ENCODE measurements around the gene DISC1.
A peak's percentile ranks its signal among the peaks of the same experiment; 100 is the strongest.

The DISC1 gene

GRCh38 chr1:232018231-232019025 is 391.8 kb downstream of the DISC1 start:
- no peak for DNase-seq

GRCh38 chr1:232019026-232019340 is 392.4 kb downstream of the DISC1 start:
- DNase-seq = no peak

GRCh38 chr1:232020352-232020751 is 393.8 kb downstream of the DISC1 start:
- DNase-seq = no peak

DNA sequence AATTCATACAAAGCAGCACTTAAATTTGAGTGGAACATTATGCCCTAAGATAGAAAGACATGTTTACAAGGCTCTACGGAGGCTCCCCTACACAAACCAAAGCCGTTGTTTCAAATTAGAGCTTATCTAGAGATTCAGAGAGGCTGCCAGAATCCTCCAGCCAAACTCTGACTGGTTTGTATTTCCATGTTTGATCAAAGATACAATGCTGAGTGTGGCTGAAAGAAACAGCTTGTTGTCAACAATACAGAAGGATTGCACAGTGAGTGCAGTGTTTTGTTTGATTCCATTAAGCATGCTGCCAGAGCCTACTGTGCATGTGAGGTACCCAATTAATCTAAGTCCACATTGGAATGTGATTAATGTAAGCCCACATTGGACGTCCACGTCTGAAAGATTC is 402.7 kb downstream of the DISC1 start:
- DNase-seq = peak; percentile 37

DNA sequence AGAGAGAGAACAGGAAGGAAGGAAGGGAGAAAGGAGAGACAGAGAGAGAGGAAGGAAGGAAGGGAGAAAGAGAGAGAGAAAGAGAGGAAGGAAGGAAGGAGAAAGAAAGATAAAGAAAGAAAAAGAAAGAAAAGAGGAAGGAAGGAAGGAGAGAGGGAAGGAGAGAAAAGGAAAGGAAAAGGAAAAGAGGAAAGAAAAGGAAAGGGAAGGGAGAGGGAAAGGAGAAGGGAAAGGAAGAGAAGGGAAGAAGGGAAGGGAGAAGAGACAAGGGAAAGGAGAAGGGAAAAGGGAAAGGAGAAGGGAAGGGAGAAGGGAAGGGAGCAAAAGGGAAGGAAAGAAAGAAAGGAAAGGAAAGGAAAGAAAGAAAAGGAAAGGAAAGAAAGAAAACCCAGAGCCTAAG is 404.6 kb downstream of the DISC1 start:
- no peak for DNase-seq

- peak; percentile 67 for DNase-seq
These were observed 406.7 kb downstream of the DISC1 start for GRCh38 chr1:232033285-232033684.

DNA sequence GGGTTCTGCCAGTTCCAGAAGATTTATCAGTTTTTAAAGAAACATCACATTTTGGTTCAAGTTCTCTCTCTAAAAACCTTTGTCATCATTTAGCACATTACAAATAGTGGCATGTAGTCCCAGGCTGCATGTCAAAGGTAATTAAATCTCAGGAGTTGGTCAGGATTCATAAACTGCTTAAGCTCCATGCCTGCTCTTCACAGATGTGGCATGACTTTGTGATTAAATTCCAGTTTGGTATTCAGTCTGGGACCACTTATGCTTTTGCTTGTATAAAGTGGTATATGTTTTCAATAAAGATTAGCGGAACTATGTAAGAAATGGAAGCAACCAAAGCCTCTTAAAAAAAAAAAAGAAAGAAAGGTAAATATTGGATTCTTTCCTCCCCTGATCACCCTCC is 408.0 kb downstream of the DISC1 start:
- no peak for DNase-seq

GRCh38 chr1:232036181-232036933 is 409.8 kb downstream of the DISC1 start:
- no peak for DNase-seq

DNA sequence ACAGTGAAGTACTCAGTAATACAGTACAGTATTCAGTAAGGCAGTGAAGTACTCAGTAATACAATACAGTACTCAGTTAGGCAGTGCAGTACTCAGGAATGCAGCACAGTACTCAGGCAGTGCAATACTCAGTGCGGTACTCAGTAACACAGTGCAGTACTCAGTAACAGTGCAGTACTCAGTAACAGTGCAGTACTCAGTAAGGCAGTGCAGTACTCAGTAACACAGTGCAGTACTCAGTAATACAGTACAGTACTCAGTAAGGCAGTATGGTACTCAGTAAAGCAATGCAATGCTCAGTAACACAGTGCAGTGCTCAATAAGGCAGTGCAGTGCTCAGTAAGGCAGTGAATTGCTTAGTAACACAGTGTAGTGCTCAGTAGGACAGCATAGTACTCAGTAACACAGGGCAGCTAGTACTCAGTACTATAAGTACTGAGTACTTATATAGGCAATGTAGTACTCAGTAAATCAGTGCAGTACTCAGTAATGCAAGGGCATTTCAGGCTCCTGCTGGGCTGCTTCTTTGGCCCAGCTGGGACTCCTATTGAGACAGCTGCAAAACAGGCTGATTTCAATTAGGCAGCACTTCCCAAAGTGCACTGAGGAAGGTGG is 411.3 kb downstream of the DISC1 start:
- no peak for DNase-seq

DNA sequence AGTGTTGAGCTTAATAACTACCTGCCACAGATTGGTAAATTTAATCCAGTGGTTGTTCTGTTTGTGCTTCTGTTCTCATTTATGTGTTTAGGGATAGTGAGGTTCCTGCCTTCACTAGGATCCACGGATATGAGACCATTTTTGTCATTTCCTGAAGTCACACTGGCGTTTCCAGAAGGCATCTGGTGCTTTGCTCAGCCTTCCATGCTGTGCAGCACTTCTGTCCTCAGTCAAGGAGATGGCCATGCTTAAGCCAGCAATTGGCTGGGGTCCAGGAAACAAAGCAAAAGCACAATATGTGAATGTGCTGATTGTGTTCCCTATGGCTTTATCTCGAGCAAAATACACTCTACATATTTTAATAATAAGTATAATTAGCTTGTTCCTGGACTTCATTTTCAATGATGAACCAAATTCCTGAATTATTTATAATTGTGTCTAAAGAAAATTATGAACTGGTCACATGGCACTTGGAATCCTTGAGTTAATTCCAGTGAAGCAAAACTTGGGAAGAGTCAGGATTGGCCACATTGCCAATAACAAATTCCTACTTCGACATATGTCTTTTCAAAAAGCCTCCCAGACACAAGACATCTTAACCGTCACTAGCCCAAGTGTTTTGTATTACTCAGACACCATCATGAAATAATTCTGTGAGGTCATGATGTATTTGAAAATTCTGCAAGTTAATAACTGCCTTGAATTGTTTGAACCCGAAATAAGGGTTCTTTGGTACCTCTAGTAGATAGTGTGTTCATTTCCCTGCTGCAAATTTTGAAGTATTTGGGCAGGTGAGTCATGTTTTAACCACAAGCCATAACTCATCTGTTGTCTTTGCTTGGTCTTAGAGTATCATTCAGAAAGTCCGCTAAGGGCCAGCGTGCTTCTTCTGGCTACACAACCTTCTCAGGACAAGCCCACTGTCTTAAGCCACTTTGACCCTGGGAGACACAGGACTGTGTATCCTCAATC is 412.4 kb downstream of the DISC1 start:
- DNase-seq = peak; percentile 16

DNA sequence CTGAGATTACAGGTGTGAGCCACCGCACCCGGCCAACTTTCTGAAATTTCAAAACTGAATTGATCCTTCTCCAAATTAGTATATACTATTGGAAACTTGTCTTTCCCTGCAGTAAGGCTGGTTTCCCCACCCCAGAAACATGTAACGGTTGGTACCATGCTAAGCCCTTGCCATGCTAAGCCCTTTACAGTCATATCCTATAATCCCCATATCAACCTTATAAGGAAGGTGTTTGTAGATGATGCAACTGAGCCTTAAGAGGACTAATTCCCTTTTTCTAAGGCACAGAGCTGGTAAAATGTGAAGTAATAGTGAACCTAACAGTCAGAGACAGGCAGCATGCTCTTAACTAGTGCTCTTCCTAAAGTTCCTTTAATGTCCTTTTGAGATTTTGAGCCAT is 413.7 kb downstream of the DISC1 start:
- no peak for DNase-seq

DNA sequence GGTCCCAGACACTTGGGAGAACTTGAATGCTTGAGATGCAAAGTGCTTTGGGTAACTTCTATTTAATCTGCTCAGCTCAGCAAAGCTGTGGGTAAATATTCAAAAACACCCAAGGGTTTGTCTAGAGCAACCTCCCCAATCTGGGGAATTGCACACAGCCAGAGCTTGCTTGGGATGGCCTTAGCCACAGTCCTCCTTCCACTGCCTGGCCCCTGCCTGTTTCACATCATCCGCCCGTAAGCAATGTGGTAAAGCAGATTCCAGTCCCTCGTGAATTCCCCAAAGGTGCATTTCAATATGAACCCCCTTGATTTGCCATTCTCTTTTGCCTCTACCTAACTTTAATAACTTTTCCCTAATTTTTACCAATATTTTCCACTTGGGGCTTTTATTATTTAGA is 418.1 kb downstream of the DISC1 start:
- DNase-seq = no peak

GRCh38 chr1:232045139-232045994 is 418.8 kb downstream of the DISC1 start:
- no peak for DNase-seq

GRCh38 chr1:232046451-232047306 is 420.1 kb downstream of the DISC1 start:
- no peak for DNase-seq

DNA sequence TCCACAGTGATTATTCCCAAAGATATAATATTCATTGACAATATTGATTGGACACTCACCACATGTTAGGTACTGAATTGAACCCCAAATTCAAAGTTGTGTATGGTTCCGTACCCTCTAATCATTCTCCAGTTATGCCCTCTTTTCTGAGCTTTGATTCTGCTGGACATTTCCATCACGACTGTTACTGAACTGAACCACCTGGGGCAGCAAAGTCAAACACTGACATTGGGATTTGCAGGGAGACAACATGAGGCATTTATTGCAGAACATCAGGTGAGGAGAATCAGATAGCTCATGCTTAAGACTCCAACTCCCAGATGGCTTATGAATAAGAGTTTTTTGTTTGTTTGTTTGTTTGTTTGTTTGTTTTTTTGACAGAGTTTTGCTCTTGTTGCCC is 420.9 kb downstream of the DISC1 start:
- DNase-seq = no peak

DNA sequence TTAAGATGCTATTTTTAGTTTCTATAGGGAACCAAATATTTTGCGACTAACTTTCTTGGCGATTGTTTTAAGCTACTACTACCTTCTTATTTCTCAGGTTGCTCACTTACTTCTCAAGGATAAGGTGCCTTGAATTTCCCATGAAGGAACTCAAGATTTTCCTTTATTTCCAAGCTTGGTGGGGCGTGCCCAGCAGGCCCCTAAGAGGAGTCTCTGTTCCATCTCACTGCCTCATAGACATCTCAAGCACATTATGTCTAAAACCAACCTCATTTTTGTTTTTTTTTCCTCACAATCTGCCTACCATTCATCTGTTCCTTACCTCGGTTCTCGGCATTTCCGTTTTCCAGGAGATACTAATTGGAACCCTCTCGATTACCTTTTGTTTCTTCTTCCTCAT is 421.9 kb downstream of the DISC1 start:
- no peak for DNase-seq

GRCh38 chr1:232049335-232049734 is 422.7 kb downstream of the DISC1 start:
- no peak for DNase-seq

GRCh38 chr1:232057217-232057895 is 430.8 kb downstream of the DISC1 start:
- no peak for DNase-seq

DNA sequence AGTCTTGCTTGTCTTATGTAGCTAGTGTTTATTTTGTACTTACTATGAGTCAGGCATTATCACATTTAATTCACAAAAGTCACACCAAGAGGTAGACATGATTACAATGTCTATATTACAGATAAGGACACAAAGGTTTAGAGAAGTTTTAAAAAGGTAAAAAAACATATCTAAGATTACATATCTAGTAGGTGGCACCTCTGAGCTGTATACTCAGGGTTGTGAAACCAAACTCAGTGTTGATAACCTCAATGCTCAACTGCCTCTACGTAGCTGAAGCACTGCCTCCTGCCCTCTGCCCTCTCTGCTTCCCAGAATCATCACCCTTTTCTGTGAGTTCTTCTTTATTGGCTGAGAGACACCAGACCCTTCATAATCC is 431.3 kb downstream of the DISC1 start:
- DNase-seq = no peak

DNA sequence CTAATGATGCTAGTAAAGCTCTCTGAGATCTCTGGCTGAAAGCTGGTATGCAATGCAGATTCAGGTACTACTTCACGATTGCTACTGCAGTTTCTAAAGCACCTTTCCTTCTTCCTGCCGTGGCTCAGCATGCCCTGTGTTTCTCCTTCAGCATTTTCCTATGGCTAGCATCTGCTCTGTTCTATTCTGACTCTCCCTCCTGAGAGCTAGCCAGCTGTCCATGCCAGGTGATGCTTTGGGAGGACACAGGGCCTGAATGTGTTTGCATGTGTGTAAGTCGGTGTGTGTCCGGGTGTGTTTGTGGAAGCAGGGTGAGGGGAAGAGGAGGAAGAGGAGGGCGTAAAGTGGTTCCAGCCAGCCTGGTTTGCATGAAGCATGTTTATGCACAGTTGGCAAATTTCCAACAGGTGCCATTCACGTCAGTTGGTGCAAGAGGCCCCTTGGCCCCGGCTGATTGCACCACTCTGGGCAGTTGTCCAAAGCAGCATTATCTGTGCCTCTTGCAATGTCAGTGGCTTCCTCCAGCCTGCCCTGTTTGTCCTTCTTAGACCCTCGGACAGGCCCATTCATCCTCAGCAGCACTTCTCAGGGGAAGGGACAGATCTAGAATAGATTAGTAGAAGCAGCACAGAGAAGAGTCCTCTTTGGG is 433.3 kb downstream of the DISC1 start:
- peak; percentile 53 for DNase-seq

Data from NCI-H774 (cell line).